K562 (cell line): Measurements from ENCODE around the gene PTPN1. TPM values are rescaled to one million over a fixed set of nuclear protein-coding genes. Genes with fewer than 3 reads are reported as not detected.

Experiments used
- ATF3 ChIP-seq, 2 experiments: fragments of 450-650 bp in 1 of 2; sonication (generic) in 1 of 2; formaldehyde crosslinking in 1 of 2; IDR thresholded peaks in 1 of 2; conservative IDR thresholded peaks in 1 of 2; 2 replicates each; pipeline versions ENCODE4 v1.6.1 to v1.8.1; 2016 to 2023; ENCODE audit warnings: mild to moderate bottlenecking in 2 of 2, moderate library complexity in 2 of 2, inconsistent platforms in 1 of 2, missing genetic modification reagents in 1 of 2
- BCOR ChIP-seq: fragments of 450-650 bp; IDR thresholded peaks from 2 replicates; pipeline ENCODE4 v1.6.1; 2016
- CBX1 ChIP-seq: sonication (generic); IDR thresholded peaks from 2 replicates; pipeline ENCODE4 v1.6.1; 2016; ENCODE audit warnings: antibody characterized with exemption, low read depth, mild to moderate bottlenecking
- CC2D1A ChIP-seq: fragments of 450-650 bp; IDR thresholded peaks from 2 replicates; pipeline ENCODE4 v1.6.1; 2017; ENCODE audit warnings: mild to moderate bottlenecking
- CEBPB ChIP-seq: fragments of 450-650 bp; IDR thresholded peaks from 2 replicates; pipeline ENCODE4 v1.6.1; 2016; ENCODE audit warnings: missing genetic modification characterization, missing compliant biosample characterization
- CEBPG ChIP-seq, 3 experiments: fragments of 200-800 bp in 1 of 3; sonication (Bioruptor generic) in 1 of 3; sonication (generic) in 1 of 3; formaldehyde crosslinking in 1 of 3; IDR thresholded peaks in 2 of 3; conservative IDR thresholded peaks in 1 of 3; 2 replicates each; pipeline versions ENCODE4 v1.6.1 to v1.8.0; 2016 to 2022; ENCODE audit warnings: missing compliant biosample characterization in 2 of 3, missing genetic modification characterization in 2 of 3, mild to moderate bottlenecking in 1 of 3, missing genetic modification reagents in 1 of 3
- CREB3L1 ChIP-seq: fragments of 450-650 bp; IDR thresholded peaks from 2 replicates; pipeline ENCODE4 v1.6.1; 2014; ENCODE audit warnings: low read depth, mild to moderate bottlenecking, moderate library complexity, borderline replicate concordance
- CREM ChIP-seq: IDR thresholded peaks from 2 replicates; pipeline ENCODE4 v1.6.1; 2014; ENCODE audit warnings: antibody characterized with exemption, low read depth
- FOXP4 ChIP-seq: sonication (generic); formaldehyde crosslinking; IDR thresholded peaks from 2 replicates; pipeline ENCODE4 v1.8.0; 2022; ENCODE audit warnings: mild to moderate bottlenecking, missing genetic modification reagents, borderline replicate concordance
- GABPA ChIP-seq: fragments of 200-800 bp; sonication (Bioruptor generic); conservative IDR thresholded peaks from 2 replicates; pipeline ENCODE4 v1.6.1; 2016; ENCODE audit warnings: low read depth, missing genetic modification characterization, missing compliant biosample characterization
- HMGXB4 ChIP-seq: sonication (generic); formaldehyde crosslinking; IDR thresholded peaks from 2 replicates; pipeline ENCODE4 v1.8.1; 2023; ENCODE audit warnings: mild to moderate bottlenecking, missing genetic modification reagents
- MCM2 ChIP-seq: fragments of 450-650 bp; IDR thresholded peaks from 2 replicates; pipeline ENCODE4 v1.6.1; 2017; ENCODE audit warnings: low read depth, mild to moderate bottlenecking
- NFIX ChIP-seq: fragments of 250-450 bp; sonication (Bioruptor Pico); IDR thresholded peaks from 2 replicates; pipeline ENCODE4 v1.4.0; 2020; ENCODE audit warnings: low read depth, mild to moderate bottlenecking, moderate library complexity
- NUFIP1 ChIP-seq: fragments of 450-650 bp; IDR thresholded peaks from 2 replicates; pipeline ENCODE4 v1.6.1; 2018; ENCODE audit not compliant: partially characterized antibody
- PPARD ChIP-seq: fragments of 250-450 bp; sonication (Bioruptor Pico); IDR thresholded peaks from 2 replicates; pipeline ENCODE4 v1.8.0; 2022; ENCODE audit warnings: inconsistent platforms, mild to moderate bottlenecking, moderate library complexity
- PREB ChIP-seq: sonication (generic); formaldehyde crosslinking; IDR thresholded peaks from 2 replicates; pipeline ENCODE4 v1.8.1; 2023; ENCODE audit warnings: mild to moderate bottlenecking, missing genetic modification reagents
- RCOR1 ChIP-seq, 2 experiments: IDR thresholded peaks; 2 replicates each; pipeline ENCODE4 v1.6.1; 2012; ENCODE audit warnings: low read depth in 2 of 2, low read length in 2 of 2, borderline replicate concordance in 1 of 2, improper control_type of control experiment in 1 of 2
- SAFB ChIP-seq: fragments of 200-400 bp; formaldehyde crosslinking; IDR thresholded peaks from 2 replicates; pipeline ENCODE4 v1.6.1; 2017; ENCODE audit warnings: low read depth, low read length, borderline replicate concordance
- ZFP36 ChIP-seq: fragments of 150-350 bp; IDR thresholded peaks from 2 replicates; pipeline ENCODE4 v1.6.1; 2018; ENCODE audit warnings: low read length, low read depth; ENCODE audit not compliant: partially characterized antibody
- ZNF217 ChIP-seq: sonication (generic); formaldehyde crosslinking; IDR thresholded peaks from 2 replicates; pipeline ENCODE4 v1.8.0; 2022; ENCODE audit warnings: mild to moderate bottlenecking, missing genetic modification reagents
- polyA plus RNA-seq, 8 experiments: library from polyadenylated mRNA; depleted of rRNA in 4 of 8; stranded (reverse) in 5 of 8; unstranded in 3 of 8; fragments of >200 nt; fragmentation: Nextera tagmentation in 2 of 8; fragmentation: Illumina TruSeq in 1 of 8; extraction: Ambion mirVana in 2 of 8; extraction: Trizol in 1 of 8; gene quantifications; 2 replicates each; pipeline versions ENCODE4 v1.2.1 to v1.2.3, GENCODE V29; 2011 to 2014; ENCODE audit warnings: inconsistent platforms in 1 of 8, missing spikeins in 1 of 8
- total RNA-seq, 7 experiments: library from RNA; depleted of rRNA in 6 of 7; stranded (reverse); fragments of >200 nt in 6 of 7; fragmentation: Illumina TruSeq in 2 of 7; extraction: Trizol in 2 of 7; gene quantifications; 2 replicates each; pipeline versions ENCODE4 v1.2.1 to v1.2.3, GENCODE V29; 2011 to 2021; ENCODE audit warnings: low replicate concordance in 1 of 7

Gene PTPN1
- total and polyA plus RNA-seq, 9 of the 15 experiments (the other 6 are each of a cell fraction or from before 2014, with no cell fraction given), result 11.0 to 85.3 (median 54.0) TPM

GRCh38 chr20:50464026-50464724 lies 46.0 kb upstream of the PTPN1 start (continued):
- no peak for TF ChIP-seq FOXP4 (CRISPR knock-in tag)
- TF ChIP-seq CEBPB, result peak; percentile 66
- TF ChIP-seq RCOR1 (IDR thresholded peaks at IDR 0.05; ENCODE audit: borderline replicate concordance in 1 of 2, low read depth in 2 of 2, low read length in 2 of 2), result no peak; a peak in 1 of 4 replicates
- no peak for TF ChIP-seq CREB3L1
- TF ChIP-seq SAFB, result no peak
- TF ChIP-seq NUFIP1, result no peak
- TF ChIP-seq ZNF217, result no peak
- TF ChIP-seq ATF3 (IDR thresholded peaks at IDR 0.05), result no peak
- no peak for TF ChIP-seq ATF3 (CRISPR knock-in tag; conservative IDR thresholded peaks at IDR 0.05)
- no peak for TF ChIP-seq ZFP36
- peak; percentile 50 for TF ChIP-seq CEBPG (CRISPR knock-in tag; IDR thresholded peaks at IDR 0.05)
- TF ChIP-seq CEBPG (tag; conservative IDR thresholded peaks at IDR 0.05 in 1 of 2, IDR thresholded peaks at IDR 0.05 in 1 of 2), result no peak
- TF ChIP-seq BCOR, result peak; percentile 79
- no peak for TF ChIP-seq CBX1
- TF ChIP-seq HMGXB4 (CRISPR knock-in tag), result no peak
- TF ChIP-seq NFIX (CRISPR knock-in tag), result no peak
- TF ChIP-seq CC2D1A, result 0 out of 2 replicates have a peak, but pooled peaks have one; percentile 64
- no peak for TF ChIP-seq MCM2
- TF ChIP-seq GABPA, result no peak
- TF ChIP-seq PREB (CRISPR knock-in tag), result no peak
- TF ChIP-seq CREM, result peak; percentile 8; the same call in 1 of the 2 replicates
- no peak for TF ChIP-seq PPARD (CRISPR knock-in tag)
